Choroid plexus epithelial cell (primary cell): ENCODE results near the gene USP13.

Experiments used
- DNase-seq: peaks from one replicate; pipeline ENCODE4 v3.0.0-alpha.2; 2010; ENCODE audit warnings: low read depth
- H3K4me3 ChIP-seq: 2 replicates; pipeline ENCODE4 v1.5.1; 2011; ENCODE audit warnings: low read depth, mild to moderate bottlenecking, control low read depth, low read length, moderate library complexity
- CTCF ChIP-seq: conservative IDR thresholded peaks from 2 replicates; pipeline ENCODE4 v1.5.1; 2011; ENCODE audit warnings: low read depth, mild to moderate bottlenecking, control low read depth, inconsistent platforms, low read length, moderate library complexity

The USP13 gene

GRCh38 chr3:179731544-179731943, 78.7 kb downstream of the USP13 start:
- no peak for DNase-seq
- no peak overlapping the region for H3K4me3 ChIP-seq
- TF ChIP-seq CTCF: no peak

GRCh38 chr3:179732661-179733348, 80.0 kb downstream of the USP13 start:
- no peak for TF ChIP-seq CTCF

DNA sequence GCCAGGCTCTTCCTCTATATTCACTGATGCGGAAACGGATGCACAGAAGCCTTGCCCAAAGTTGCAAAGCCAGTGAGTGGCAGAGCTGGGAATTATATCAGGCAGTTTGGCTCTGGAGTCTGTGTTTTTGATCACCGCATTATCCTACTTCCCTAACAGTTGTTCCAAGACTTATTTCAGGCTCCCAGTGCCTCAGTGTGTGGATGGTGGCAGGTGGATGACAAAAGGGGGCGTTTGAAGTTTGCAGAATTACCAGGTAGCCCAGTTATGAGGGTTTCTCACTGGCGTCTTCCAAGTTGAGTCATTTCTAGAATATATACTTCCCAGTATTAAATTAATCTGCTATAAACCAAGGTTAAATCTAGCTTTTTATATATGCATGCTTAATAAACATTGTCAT, 81.0 kb downstream of the USP13 start:
- TF ChIP-seq CTCF: no peak
- H3K4me3 ChIP-seq: no peak overlapping the region
- no peak for DNase-seq

More at GRCh38 chr3:179732661-179733348, 80.0 kb downstream of the USP13 start:
- H3K4me3 ChIP-seq: no peak overlapping the region
- DNase-seq: no peak

DNA sequence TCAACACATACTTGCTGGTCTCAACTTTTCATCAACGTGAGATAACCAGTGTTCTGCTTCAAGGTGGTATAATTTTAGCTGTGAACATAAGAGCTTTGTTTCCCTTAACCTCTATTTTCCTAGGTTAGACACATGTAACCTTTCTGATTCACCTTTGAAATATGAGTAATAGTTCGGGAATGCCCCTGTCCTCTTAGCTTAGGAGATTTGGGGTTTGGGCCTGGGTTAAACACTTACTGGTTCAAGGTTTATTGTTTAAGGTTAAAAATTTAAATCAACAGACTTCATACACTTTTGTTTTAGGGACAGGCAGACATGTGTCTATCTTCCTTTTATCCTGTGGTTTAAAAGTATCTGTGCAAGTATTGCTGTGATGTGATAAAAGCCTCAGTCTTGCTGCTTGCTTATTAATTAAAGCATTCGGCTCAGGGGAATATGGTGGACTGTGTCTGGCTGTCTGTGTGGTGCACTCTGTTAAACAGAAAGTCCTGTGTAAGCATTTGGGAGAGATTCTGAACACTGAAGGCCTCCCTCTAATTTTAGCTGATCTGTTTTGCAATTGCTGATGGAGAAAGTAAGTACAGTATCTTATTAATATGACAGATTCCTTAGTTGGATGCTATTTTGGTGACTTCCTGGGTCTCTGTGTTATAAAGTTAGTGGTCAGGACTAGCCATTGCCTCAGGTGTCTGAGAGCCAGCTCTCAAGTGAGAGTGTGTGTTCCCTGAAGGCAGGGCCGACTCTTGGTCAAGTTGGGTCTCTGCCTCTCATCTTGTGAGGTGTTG, 81.8 kb downstream of the USP13 start:
- TF ChIP-seq CTCF: no peak
- H3K4me3 ChIP-seq: no peak overlapping the region
- no peak for DNase-seq

- TF ChIP-seq CTCF: no peak
- no peak for DNase-seq
- H3K4me3 ChIP-seq: no peak overlapping the region
Observed at GRCh38 chr3:179735321-179735720, 82.5 kb downstream of the USP13 start.

DNA sequence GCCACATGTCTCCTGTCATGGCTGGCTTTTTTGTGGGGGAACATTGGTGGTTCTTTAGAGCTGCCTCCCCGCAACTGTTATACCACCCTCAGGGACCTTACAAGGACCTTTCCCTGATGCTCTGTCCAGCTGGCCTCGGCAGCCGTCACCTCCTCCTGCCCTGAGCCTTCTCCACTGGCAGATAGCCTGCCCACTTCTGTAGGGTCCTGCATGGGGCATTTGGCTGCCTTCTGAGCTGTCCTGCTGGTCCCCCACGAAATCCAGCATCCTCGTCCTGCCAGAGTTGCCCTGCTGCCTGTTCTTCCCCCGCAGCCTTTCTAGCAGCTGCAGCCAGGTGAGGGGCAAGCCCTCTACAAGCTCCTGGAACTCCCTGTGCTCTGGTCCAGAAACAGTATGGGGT, 86.2 kb downstream of the USP13 start:
- no peak for DNase-seq
- H3K4me3 ChIP-seq: no peak overlapping the region
- no peak for TF ChIP-seq CTCF
